ENCODE data around the gene STK4.

Gene STK4

GRCh38 chr20:45058168-45058850 lies 92.0 kb downstream of the STK4 start:
- DNase-seq, result no peak

GRCh38 chr20:45059022-45059728 lies 92.9 kb downstream of the STK4 start:
- DNase-seq, result no peak

DNA sequence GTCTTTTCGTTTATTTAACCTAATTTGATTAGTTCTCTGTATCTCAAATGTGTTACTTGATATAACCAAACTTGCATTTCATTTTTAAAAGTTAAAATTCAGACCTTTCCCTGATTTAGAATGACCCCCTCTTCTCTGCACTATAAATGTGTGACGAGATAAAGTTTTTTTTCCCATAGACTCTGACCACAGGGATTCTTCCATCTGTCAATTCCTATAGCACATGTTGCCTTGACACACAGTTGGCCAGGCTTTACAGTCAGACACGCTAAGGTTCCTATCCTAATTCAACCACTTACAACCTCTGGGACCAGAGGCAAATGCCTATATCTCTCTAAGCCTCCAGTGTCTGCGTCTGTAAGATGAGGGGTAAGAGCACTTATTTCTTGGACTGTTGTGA lies 94.0 kb downstream of the STK4 start:
- no peak for DNase-seq

GRCh38 chr20:45061244-45061643 lies 94.9 kb downstream of the STK4 start:
- peak; percentile 11 for DNase-seq

DNA sequence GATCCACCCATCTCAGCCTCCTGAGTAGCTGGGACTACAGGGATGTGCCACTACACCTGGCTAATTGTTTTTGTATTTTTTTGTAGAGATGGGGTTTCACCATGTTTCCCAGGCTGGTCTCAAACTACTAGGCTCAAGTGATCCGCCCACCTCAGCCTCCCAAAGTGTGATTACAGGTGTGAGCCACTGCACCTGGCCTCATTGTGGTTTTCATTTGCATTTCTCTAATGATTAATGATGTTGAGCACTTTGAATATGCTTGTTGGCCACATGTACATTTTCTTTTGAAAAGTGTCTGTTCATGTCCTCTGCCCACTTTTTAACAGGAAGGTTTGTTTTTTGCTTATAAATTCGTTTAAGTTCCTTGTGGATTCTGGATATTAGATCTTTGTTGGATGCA lies 96.8 kb downstream of the STK4 start:
- DNase-seq, result peak; percentile 11

DNA sequence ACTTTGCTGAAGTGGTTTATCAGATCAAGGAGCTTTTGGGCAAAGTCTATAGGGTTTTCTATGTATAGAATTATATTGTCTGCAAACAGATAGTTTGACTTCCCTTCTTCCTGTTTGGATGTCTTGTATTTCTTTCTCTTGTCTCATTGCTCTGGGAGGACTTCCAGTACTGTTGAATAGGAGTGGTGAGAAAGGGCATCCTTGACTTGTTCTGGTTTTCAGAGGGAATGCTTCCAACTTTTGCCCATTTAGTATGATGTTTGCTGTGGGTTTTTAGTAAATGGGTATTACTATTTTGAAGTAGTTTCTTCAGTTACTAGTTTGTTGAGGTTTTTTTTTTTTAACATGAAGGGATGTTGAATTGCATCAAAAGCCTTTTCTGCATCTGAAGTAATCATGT lies 98.5 kb downstream of the STK4 start:
- no peak for DNase-seq

- no peak for DNase-seq
Measured at GRCh38 chr20:45066372-45066771, 100.1 kb downstream of the STK4 start.

- DNase-seq, result no peak
Measured at GRCh38 chr20:45067087-45067486, 100.8 kb downstream of the STK4 start.

GRCh38 chr20:45067558-45067957 lies 101.2 kb downstream of the STK4 start:
- DNase-seq, result no peak

- no peak for DNase-seq
Measured at GRCh38 chr20:45069261-45069660, 102.9 kb downstream of the STK4 start.

- no peak for DNase-seq
Measured at GRCh38 chr20:45070932-45071632, 104.8 kb downstream of the STK4 start.

DNA sequence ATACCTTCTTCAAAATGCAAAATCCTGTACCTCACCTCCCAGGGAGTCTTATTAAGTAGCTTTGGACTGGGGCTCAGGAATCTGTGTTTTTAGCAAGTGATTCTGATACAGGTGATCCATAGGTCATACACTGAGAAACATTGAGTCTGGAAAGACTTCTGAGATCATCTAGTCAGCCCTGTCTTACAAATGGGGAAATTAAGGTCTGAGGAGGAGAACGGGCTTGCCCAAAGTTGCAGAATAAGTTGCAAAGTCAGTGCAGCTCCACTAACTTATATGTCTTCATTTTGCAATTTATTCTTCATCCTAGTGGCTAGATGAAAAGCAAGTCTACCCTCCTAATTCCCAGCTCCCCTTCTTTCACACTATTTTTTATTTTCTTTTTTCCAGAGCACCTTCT lies 105.8 kb downstream of the STK4 start:
- DNase-seq, result no peak

DNA sequence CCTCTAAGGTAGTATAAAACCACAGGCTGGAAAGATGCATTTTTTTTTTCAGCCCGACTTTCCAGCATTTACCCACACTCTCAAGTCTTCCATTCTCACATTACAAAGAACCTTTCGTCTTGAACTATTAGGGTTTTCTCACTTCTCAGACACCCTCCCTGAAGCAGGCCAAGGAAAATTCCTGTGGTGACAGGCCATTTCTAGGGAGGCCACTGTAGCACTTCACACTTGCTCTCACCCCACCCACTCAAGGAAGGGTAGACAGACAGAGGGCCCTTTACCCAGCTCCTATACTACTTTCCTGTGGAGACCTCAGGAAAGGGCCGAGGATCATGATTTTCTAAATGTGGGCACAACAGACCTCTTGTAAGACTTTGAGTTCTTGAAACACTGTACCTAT lies 106.9 kb downstream of the STK4 start:
- no peak for DNase-seq

- DNase-seq, result no peak
Measured at GRCh38 chr20:45077559-45077958, 111.2 kb downstream of the STK4 start.

DNA sequence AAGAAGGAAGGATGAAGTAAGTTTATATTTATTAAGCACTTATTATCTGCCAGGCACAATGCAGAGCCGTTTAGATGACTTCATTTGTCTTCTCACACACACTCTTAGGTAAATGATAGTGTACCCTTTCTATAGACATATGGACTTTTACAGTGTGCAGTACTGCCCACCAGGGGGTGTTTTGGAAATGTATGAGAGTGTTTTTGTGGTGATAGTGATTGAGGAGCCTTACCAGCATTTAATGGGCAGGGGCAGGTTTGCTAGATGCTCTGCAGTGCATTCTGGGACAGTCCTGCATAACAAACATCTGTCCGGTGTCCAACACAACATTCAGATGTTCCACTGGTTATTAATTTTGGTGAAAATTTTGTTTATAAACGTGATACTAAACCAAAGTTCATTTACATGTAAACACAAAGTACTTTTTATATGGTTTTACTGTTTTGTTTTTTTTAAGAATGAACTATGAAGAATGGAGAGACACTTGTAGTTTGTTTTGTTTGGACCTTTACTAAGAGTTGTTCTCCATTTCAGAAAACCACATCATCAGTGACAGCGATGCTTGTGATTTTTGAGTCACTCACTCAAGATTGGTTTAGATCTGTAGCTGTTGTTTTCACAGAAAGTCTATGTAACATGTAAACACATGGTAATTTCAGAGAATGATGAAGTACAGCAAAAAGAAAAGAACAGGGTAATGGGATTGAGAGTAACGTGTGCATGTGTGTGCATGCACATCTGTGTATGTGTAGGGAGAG lies 114.7 kb downstream of the STK4 start:
- DNase-seq, result no peak

DNA sequence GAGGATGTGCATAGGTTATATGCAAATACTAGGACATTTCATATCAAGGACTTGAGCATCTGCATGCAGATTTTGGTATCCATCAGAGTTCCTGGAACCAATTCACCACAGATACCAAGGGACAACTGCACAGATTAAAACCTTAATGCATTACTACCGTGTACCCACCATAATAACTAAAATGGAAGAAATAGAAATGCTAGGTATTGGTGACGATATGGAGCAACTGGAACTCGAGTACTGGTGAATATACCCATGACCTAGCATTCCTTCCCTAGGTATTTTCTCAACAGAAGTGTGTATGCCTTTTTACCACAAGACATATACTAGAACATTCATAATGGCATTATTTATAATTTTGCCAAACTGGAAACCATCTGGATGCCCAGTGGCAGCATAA lies 116.2 kb downstream of the STK4 start:
- DNase-seq, result no peak

DNA sequence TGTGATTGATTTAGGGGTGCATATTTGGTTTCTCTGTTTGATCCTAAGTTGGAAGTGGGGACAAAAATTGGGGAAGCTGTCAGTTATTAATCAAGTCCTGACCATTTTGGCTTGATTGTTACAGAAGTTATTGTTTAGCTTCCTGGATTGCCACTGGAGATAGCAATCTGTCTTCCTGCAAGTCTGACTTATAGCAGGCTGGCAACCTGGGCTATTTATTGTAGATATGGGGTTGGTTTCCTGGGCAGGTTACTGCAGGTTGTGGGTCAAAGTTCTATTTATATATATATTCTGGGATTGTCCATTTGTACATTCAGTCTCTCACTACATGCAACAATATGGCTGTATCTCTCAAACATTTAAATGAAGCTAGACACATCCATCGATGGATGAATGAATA lies 116.8 kb downstream of the STK4 start:
- no peak for DNase-seq

- DNase-seq, result no peak
Measured at GRCh38 chr20:45085289-45085688, 119.0 kb downstream of the STK4 start.

DNA sequence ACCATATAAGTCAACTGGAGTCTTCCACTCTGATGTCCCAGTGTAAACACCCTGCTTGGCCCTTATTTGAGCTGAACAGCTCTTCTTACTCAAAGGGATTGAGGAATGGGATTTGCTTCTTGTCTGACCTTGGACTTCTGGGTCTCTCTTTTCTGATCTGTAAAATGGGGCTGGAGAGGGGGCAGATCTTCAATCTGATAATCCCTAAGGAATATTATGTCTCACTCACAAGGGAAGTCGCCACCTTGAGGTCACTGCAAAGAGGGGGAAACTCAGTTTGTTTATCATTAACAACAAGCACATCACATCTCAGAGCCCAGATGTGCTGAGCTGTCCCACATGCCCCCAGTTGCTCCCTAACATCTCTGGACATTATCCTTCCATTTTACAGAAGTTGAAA lies 119.6 kb downstream of the STK4 start:
- DNase-seq, result no peak

- DNase-seq, result no peak
Measured at GRCh38 chr20:45087097-45087790, 120.9 kb downstream of the STK4 start.

DNA sequence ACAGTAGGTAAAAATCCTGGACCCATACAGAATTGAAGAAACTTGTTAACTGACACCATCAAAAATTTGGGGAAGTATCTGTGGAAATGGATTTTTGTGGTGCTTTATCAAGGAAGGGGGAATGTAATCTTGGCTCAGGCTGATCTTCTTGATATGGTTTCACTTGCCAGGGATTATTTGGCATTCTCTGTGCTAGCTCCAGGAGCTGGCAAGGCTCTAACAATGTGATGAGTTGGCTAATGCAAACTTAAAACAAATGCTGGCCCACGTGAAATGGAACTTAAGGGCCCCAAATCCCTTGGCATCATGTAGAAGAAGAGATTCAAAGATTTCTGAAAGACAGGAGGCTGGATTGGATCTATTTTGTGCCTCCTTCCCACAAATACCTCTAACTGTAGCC lies 121.5 kb downstream of the STK4 start:
- DNase-seq, result no peak

GRCh38 chr20:45088247-45088646 lies 121.9 kb downstream of the STK4 start:
- no peak for DNase-seq

GRCh38 chr20:45090481-45090880 lies 124.2 kb downstream of the STK4 start:
- no peak for DNase-seq

Data from stimulated activated CD4-positive, alpha-beta T cell treated with anti-CD3 and anti-CD28 coated beads, Interleukin-15, amount 100 ng/mL, for 24 hours (primary cell).